ENCODE data around the gene TRIM60. TPM values are rescaled to one million over a fixed set of nuclear protein-coding genes. Genes with fewer than 3 reads are reported as not detected.

TRIM60 gene
- total and polyA plus RNA-seq, 2 experiments from 2014 or later, result not detected

DNA sequence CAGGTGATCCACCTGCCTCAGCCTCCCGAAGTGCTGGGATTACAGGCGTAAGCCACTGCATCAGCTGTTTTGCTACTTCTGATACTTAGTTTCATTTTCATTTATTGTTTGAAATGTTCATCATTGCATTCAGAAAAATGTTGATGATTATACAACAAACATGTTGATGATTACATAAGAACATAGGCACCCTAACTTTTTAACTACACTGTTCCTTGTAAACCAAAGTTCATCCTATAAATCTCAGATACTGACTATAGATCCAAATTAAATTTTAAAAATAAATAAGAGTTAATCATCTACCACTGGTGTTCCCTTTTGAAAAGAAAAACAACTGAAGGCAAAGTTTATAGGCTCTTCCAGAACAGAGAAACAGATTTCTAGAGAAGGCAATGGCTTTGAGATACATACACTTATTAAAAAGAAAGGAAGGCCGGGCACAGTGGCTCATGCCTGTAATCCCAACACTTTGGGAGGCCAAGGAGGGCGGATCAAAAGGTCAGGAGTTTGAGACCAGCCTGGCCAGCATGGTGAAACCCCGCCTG is 45.3 kb downstream of the TRIM60 start:
- Mint-ChIP-seq H3K4me1 (peaks cover 13% of the 10 kb centered on the region), H3K27me3 (ENCODE audit: insufficient read depth, low read depth, poor library complexity) (peaks cover 3% of the 10 kb centered on the region), H3K9me3 (no peaks in the 10 kb centered on the region), H3K27ac (no peak overlapping the region), H3K36me3 (ENCODE audit: low read depth) (peaks cover 3% of the 10 kb centered on the region; the same call in 2 of the 3 replicates), H3K4me3 (no peak overlapping the region)
- Histone ChIP-seq H3K4me3 (no peak overlapping the region), H4K20me1 (replicated peaks; ENCODE audit: insufficient read depth) (no peaks in the 10 kb centered on the region), H3F3A (replicated peaks; ENCODE audit: low read depth) (no peaks in the 10 kb centered on the region), H3K79me2 (replicated peaks; ENCODE audit: insufficient read depth) (no peaks in the 10 kb centered on the region), H3K27ac (ENCODE audit: low read depth) (no peak overlapping the region), H3K4me2 (no peak overlapping the region), H3K36me3 (ENCODE audit: insufficient read depth) (no peaks in the 10 kb centered on the region), H3K9me2 (ENCODE audit: insufficient read depth) (no peaks in the 10 kb centered on the region), H3K4me1 (ENCODE audit: insufficient read depth) (no peaks in the 10 kb centered on the region), H3K27me3 (ENCODE audit: insufficient read depth) (no peaks in the 10 kb centered on the region), H2AFZ (no peak overlapping the region)
- TF ChIP-seq JUNB (IDR thresholded peaks at IDR 0.05; ENCODE audit: unreplicated experiment) (no peak), EZH2 (IDR thresholded peaks at IDR 0.05; ENCODE audit: low read depth, unreplicated experiment) (no peak), ZNF331 (CRISPR knock-in tag; IDR thresholded peaks at IDR 0.05; ENCODE audit: low read depth) (no peak), ZNF114 (CRISPR knock-in tag; IDR thresholded peaks at IDR 0.05) (no peak), POLR2AphosphoS5 (IDR thresholded peaks at IDR 0.05; ENCODE audit: low read depth) (no peak), STAT1 (IDR thresholded peaks at IDR 0.05; ENCODE audit: unreplicated experiment) (no peak), ETS1 (IDR thresholded peaks at IDR 0.05) (no peak), NANOG (IDR thresholded peaks at IDR 0.05; ENCODE audit: borderline replicate concordance) (no peak), CREB1 (CRISPR knock-in tag; IDR thresholded peaks at IDR 0.05; ENCODE audit: low read depth) (no peak), EZH2phosphoT487 (IDR thresholded peaks at IDR 0.05; ENCODE audit: unreplicated experiment) (no peak), REST (IDR thresholded peaks at IDR 0.05; ENCODE audit: unreplicated experiment) (no peak)
- TF ChIP-seq, protein P1, sequence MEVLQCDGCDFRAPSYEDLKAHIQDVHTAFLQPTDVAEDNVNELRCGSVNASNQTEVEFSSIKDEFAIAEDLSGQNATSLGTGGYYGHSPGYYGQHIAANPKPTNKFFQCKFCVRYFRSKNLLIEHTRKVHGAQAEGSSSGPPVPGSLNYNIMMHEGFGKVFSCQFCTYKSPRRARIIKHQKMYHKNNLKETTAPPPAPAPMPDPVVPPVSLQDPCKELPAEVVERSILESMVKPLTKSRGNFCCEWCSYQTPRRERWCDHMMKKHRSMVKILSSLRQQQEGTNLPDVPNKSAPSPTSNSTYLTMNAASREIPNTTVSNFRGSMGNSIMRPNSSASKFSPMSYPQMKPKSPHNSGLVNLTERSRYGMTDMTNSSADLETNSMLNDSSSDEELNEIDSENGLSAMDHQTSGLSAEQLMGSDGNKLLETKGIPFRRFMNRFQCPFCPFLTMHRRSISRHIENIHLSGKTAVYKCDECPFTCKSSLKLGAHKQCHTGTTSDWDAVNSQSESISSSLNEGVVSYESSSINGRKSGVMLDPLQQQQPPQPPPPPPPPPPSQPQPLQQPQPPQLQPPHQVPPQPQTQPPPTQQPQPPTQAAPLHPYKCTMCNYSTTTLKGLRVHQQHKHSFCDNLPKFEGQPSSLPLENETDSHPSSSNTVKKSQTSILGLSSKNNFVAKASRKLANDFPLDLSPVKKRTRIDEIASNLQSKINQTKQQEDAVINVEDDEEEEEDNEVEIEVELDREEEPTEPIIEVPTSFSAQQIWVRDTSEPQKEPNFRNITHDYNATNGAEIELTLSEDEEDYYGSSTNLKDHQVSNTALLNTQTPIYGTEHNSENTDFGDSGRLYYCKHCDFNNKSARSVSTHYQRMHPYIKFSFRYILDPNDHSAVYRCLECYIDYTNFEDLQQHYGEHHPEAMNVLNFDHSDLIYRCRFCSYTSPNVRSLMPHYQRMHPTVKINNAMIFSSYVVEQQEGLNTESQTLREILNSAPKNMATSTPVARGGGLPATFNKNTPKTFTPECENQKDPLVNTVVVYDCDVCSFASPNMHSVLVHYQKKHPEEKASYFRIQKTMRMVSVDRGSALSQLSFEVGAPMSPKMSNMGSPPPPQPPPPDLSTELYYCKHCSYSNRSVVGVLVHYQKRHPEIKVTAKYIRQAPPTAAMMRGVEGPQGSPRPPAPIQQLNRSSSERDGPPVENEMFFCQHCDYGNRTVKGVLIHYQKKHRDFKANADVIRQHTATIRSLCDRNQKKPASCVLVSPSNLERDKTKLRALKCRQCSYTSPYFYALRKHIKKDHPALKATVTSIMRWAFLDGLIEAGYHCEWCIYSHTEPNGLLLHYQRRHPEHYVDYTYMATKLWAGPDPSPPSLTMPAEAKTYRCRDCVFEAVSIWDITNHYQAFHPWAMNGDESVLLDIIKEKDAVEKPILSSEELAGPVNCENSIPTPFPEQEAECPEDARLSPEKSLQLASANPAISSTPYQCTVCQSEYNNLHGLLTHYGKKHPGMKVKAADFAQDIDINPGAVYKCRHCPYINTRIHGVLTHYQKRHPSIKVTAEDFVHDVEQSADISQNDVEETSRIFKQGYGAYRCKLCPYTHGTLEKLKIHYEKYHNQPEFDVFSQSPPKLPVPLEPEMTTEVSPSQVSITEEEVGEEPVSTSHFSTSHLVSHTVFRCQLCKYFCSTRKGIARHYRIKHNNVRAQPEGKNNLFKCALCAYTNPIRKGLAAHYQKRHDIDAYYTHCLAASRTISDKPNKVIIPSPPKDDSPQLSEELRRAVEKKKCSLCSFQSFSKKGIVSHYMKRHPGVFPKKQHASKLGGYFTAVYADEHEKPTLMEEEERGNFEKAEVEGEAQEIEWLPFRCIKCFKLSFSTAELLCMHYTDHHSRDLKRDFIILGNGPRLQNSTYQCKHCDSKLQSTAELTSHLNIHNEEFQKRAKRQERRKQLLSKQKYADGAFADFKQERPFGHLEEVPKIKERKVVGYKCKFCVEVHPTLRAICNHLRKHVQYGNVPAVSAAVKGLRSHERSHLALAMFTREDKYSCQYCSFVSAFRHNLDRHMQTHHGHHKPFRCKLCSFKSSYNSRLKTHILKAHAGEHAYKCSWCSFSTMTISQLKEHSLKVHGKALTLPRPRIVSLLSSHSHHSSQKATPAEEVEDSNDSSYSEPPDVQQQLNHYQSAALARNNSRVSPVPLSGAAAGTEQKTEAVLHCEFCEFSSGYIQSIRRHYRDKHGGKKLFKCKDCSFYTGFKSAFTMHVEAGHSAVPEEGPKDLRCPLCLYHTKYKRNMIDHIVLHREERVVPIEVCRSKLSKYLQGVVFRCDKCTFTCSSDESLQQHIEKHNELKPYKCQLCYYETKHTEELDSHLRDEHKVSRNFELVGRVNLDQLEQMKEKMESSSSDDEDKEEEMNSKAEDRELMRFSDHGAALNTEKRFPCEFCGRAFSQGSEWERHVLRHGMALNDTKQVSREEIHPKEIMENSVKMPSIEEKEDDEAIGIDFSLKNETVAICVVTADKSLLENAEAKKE (CRISPR knock-in tag; IDR thresholded peaks at IDR 0.05), result no peak
- TF ChIP-seq, protein P2, sequence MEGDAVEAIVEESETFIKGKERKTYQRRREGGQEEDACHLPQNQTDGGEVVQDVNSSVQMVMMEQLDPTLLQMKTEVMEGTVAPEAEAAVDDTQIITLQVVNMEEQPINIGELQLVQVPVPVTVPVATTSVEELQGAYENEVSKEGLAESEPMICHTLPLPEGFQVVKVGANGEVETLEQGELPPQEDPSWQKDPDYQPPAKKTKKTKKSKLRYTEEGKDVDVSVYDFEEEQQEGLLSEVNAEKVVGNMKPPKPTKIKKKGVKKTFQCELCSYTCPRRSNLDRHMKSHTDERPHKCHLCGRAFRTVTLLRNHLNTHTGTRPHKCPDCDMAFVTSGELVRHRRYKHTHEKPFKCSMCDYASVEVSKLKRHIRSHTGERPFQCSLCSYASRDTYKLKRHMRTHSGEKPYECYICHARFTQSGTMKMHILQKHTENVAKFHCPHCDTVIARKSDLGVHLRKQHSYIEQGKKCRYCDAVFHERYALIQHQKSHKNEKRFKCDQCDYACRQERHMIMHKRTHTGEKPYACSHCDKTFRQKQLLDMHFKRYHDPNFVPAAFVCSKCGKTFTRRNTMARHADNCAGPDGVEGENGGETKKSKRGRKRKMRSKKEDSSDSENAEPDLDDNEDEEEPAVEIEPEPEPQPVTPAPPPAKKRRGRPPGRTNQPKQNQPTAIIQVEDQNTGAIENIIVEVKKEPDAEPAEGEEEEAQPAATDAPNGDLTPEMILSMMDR (conservative IDR thresholded peaks at IDR 0.05; ENCODE audit: low read depth in 2 of 2), result no peak
- no peak for ATAC-seq
- no peak for DNase-seq (ENCODE audit: low spot score)
